Lower lobe of right lung (tissue), 2 donors: ENCODE results near the gene HSD3B7. TPM values are rescaled to one million over a fixed set of nuclear protein-coding genes. Genes with fewer than 3 reads are reported as not detected.

Source experiments
- ATAC-seq, 2 donors: fragments of 200-7000 bp; cut with Tn5 transposase; one replicate each; pipeline ENCODE4 v1.9.1; 2020 to 2022; ENCODE audit warnings: mild to moderate bottlenecking in 2 of 2, moderate library complexity in 2 of 2
- DNase-seq: peaks from one replicate; pipeline ENCODE4 v3.0.0-alpha.2; 2020
- H3K27ac ChIP-seq: fragments of 200-600 bp; one replicate; pipeline ENCODE4 v1.8.0; 2022
- H3K27me3 ChIP-seq: fragments of 200-600 bp; one replicate; pipeline ENCODE4 v1.8.0; 2022; ENCODE audit warnings: low read depth
- H3K36me3 ChIP-seq: fragments of 200-600 bp; one replicate; pipeline ENCODE4 v1.8.0; 2022; ENCODE audit warnings: mild to moderate bottlenecking
- H3K4me1 ChIP-seq: fragments of 200-600 bp; one replicate; pipeline ENCODE4 v1.8.0; 2022
- H3K4me3 ChIP-seq: fragments of 200-600 bp; one replicate; pipeline ENCODE4 v1.8.0; 2022; ENCODE audit warnings: mild to moderate bottlenecking
- H3K9me3 ChIP-seq: fragments of 200-600 bp; one replicate; pipeline ENCODE4 v1.8.0; 2022
- CTCF ChIP-seq: fragments of 200-600 bp; IDR thresholded peaks from one replicate; pipeline ENCODE4 v1.8.0; 2022; ENCODE audit warnings: antibody characterized with exemption, mild to moderate bottlenecking
- intact Hi-C: fragments of 100-400 bp; cut with DNase I; formaldehyde crosslinking; loops from one replicate; pipeline ENCODE4 v1.11.0; 2022
- total RNA-seq: library from RNA; stranded (reverse); fragmentation: NEBNext Ultra II Directional; extraction: Animal tissue kit (Norgen Biotek cat#: 25700); gene quantifications from one replicate; pipeline ENCODE4 v1.2.1, GENCODE V29; 2021
- donor health status: DM: no; HTN: yes; CAD: no; lungs with severe emphysema.

Gene HSD3B7
- total RNA-seq, 1 donor from 2014 or later: 23.6 TPM

GRCh38 chr16:30986129-30986991 is 1.4 kb downstream of the HSD3B7 start:
- Histone ChIP-seq H3K9me3 (no peaks in the 10 kb centered on the region), H3K4me3 (no peak overlapping the region), H3K4me1 (peaks cover 13% of the 10 kb centered on the region), H3K36me3 (peaks cover 29% of the 10 kb centered on the region), H3K27me3 (no peaks in the 10 kb centered on the region), H3K27ac (no peak overlapping the region)
- ATAC-seq: no peak
- no peak for TF ChIP-seq CTCF
- DNase-seq: no peak
- intact Hi-C loops: no loop called here

- no peak for TF ChIP-seq CTCF
- H3K4me1 ChIP-seq: peaks cover 13% of the 10 kb centered on the region
- no peak for DNase-seq
- H3K27me3 ChIP-seq: no peaks in the 10 kb centered on the region
- H3K9me3 ChIP-seq: no peaks in the 10 kb centered on the region
- peaks cover 16% of the 10 kb centered on the region for H3K36me3 ChIP-seq
- no peak overlapping the region for H3K27ac ChIP-seq
- no peak overlapping the region for H3K4me3 ChIP-seq
- ATAC-seq: no peak
- intact Hi-C loops: no loop called here
Measured at GRCh38 chr16:30987581-30988190, 2.7 kb downstream of the HSD3B7 start.

GRCh38 chr16:30989469-30990047 is 4.6 kb downstream of the HSD3B7 start:
- H3K27me3 ChIP-seq: no peaks in the 10 kb centered on the region
- DNase-seq (no peak), ATAC-seq (no peak)
- intact Hi-C loops: no loop called here
- no peak overlapping the region for H3K4me3 ChIP-seq
- H3K36me3 ChIP-seq: no peaks in the 10 kb centered on the region
- H3K9me3 ChIP-seq: no peaks in the 10 kb centered on the region
- peaks cover 13% of the 10 kb centered on the region for H3K4me1 ChIP-seq
- TF ChIP-seq CTCF: no peak
- H3K27ac ChIP-seq: no peak overlapping the region

- H3K27me3 ChIP-seq: no peaks in the 10 kb centered on the region
- H3K27ac ChIP-seq: no peak overlapping the region
- no peak for ATAC-seq
- no peak for DNase-seq
- no peak overlapping the region for H3K4me3 ChIP-seq
- intact Hi-C loops: no loop called here
- peaks cover 12% of the 10 kb centered on the region for H3K4me1 ChIP-seq
- H3K9me3 ChIP-seq: no peaks in the 10 kb centered on the region
- TF ChIP-seq CTCF: no peak
- H3K36me3 ChIP-seq: no peaks in the 10 kb centered on the region
Measured at GRCh38 chr16:30990105-30990504, 5.1 kb downstream of the HSD3B7 start.

- no peaks in the 10 kb centered on the region for H3K36me3 ChIP-seq
- no peak for TF ChIP-seq CTCF
- no peak overlapping the region for H3K4me3 ChIP-seq
- no peaks in the 10 kb centered on the region for H3K27me3 ChIP-seq
- H3K4me1 ChIP-seq: peaks cover 2% of the 10 kb centered on the region
- DNase-seq (no peak), ATAC-seq (no peak)
- intact Hi-C loops: no loop called here
- no peak overlapping the region for H3K27ac ChIP-seq
- H3K9me3 ChIP-seq: no peaks in the 10 kb centered on the region
Measured at GRCh38 chr16:30991052-30991451, 6.0 kb downstream of the HSD3B7 start.
